Renal cortex interstitium (tissue), 11 donors: Measurements from ENCODE around the gene TSPAN9. TPM values are rescaled to one million over a fixed set of nuclear protein-coding genes. Genes with fewer than 3 reads are reported as not detected.

ENCODE experiments used
- DNase-seq, 11 donors: peaks; one replicate each; pipeline ENCODE4 v3.0.0-alpha.2; 2013; ENCODE audit warnings: low read depth in 9 of 11, low spot score in 4 of 11; ENCODE audit errors: extremely low read depth in 1 of 11
- polyA plus RNA-seq, 3 donors: library from polyadenylated mRNA; unstranded; fragments of 120-200 nt; gene quantifications; one replicate each; pipeline ENCODE4 v1.2.1, GENCODE V29; 2013; ENCODE audit not compliant: insufficient read length in 3 of 3

TSPAN9 gene
- polyA plus RNA-seq, 3 donors, result 78.2 to 90.6 (median 83.2) TPM

DNA sequence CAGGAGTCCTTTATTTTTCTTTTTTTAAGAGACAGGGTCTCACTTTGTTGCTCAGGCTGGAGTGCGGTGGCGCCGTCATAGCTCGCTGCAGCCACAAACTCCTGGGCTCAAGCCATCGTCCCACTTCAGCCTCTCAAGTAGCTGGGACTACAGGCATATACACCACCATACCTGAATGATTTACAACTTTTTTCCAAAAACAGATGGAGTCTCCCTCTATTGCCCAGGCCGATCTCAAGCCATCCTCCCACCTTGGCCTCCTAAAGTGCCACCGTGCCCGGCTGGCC is 205.1 kb downstream of the TSPAN9 start:
- no peak for DNase-seq

DNA sequence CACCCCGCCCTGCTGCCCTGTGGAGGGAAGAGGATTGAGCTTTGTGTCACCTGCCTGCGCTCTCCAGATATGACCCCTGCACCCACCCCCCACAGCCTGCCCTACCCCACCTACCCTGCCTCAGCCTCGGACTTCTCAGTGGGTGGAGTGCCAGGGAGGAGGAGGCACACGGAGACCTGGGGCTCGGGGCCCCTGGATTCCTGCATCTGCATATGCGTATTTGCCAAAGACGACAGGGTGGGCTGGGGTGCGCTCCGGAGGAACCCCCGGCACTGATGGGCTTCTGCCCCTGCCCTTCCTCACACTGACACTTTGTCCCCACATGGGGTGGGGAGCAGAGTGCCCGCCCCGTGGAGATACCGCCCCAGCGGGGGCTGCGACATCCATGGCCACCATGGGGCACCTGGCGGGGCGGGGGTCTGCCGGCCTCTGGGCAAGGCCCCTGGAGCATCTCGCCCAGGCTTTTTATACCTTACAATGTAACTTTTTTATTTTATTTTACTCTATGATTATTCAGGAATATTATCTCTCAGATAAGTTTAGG is 206.0 kb downstream of the TSPAN9 start:
- DNase-seq, result no peak

DNA sequence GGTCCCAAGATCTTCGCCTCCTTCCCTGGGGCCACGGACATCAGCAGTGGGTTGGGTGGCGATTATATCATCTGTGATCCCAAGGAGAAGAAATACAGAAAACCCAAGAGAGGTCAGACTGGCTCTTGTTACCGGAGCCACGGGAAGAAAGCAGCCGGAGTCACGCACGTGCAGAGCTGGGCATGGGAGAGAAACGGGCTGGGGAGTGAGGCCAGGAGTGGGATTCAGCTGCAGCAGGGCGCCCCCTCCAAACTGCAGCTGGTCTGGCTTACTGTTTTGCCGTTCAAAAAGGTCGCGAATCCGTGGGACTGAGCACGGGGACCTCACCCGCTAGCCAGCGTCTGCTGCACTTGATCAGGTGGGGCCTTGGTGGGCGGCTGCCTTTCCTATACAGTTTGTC is 207.2 kb downstream of the TSPAN9 start:
- no peak for DNase-seq

DNA sequence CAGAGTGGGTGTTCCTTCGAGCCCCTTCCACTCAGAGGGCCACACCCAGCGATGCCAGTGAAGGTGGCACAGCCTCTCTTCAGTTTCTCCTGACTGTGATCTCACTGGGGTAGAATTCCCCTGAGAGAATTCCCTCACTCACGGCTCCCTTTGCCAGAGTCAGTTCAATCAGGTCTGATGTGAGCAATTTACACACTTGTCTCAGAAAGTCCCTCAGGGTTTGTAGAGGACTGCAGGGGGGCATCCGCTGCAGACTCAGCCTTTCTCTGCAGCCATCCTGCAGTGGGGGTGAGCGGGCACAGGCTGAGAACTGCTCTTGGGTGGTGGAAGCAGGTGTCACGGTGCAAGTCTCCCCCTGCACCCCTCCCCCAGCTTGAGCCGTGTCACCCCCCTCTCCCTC is 208.4 kb downstream of the TSPAN9 start:
- DNase-seq, result no peak

DNA sequence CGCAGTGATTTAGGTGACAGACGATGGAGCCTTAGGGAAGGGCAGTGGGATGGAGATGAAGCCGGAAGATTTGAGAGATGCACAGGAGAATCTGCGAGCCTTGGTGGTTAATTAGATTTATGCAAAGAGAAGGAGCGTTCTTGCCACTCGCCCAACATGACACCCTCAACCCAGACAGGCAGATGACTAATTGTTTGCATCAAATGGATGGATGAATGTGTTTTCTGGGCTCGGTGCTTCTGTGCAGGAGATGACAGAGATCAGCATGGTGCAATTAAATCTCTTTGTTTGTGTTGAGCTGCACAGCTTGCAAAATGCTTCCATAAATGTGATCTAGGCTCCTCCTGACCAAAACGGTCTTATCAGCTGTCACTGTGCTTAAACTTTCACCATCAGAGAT is 211.5 kb downstream of the TSPAN9 start:
- DNase-seq, result no peak

DNA sequence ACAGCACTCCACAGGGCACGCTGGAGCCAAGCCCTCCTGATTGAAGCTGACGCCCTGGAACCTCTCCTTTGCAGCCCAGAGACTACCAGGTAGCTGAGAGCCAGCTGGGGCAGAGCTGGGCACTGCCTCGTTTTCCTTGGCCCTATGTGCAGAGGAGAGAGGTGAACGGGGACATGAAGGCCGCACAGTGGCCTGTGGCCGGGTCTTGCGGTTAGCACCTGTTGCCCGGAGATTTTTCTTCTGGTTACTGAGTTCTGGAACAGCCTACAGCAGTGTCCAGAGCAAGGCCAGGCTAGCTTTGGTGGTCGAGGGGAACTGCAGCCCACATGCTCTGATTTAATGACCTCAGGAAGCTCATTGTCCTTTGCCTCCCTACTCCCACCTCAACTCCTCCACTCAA is 212.5 kb downstream of the TSPAN9 start:
- no peak for DNase-seq

DNA sequence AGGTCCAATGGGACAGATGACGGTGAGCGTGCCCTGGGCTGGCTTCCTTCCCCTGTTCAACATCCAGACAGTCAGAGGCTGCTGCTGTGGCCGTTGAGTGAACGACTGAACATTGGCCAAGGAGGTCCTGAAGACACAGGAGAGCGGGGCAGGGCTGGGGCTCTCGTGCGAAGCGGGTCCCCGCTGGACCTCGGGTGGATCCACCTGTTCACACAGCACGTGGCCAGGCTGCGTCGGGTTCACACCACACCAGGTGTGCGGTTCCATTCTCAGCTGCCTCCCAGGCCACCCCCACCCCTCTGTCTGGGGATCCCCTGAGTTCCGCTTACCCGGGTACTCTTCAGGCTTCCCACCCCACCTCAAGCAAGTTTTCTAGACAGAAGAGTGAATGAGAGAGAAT is 214.8 kb downstream of the TSPAN9 start:
- DNase-seq, result no peak

DNA sequence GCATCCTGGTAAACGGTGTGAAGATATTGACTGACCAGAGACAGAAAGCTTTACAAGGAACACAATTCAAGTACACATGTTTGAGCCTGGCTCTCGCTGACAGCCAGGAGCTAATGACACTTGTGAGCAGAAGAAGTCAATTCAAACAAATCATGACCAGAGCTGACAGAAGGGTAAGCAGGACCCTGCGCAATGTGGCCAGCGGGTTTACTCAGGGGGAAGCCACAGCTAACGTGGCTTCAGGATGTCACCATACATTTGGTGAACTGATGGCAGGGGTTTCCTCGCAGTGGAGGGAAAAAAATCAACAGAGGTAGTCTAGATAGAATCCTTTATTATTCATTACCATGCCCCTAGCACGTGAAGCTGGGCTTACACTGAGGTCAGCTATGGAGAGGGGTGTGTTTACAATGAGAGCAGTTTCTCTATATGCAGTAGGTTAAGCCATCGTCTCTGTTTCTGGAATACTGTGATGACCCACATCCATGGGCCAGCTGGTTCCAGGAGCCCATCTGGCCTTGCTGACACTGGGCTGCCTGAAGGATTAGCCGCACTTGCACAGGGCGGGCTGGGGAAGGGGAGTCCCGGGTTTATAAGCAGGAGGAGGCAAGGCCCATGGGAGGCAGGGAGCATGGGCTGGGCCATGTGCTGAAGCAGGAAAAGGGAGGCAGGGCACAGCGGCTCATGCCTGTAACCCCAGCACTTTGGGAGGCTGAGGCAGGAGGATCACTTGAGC is 215.7 kb downstream of the TSPAN9 start:
- DNase-seq, result no peak

DNA sequence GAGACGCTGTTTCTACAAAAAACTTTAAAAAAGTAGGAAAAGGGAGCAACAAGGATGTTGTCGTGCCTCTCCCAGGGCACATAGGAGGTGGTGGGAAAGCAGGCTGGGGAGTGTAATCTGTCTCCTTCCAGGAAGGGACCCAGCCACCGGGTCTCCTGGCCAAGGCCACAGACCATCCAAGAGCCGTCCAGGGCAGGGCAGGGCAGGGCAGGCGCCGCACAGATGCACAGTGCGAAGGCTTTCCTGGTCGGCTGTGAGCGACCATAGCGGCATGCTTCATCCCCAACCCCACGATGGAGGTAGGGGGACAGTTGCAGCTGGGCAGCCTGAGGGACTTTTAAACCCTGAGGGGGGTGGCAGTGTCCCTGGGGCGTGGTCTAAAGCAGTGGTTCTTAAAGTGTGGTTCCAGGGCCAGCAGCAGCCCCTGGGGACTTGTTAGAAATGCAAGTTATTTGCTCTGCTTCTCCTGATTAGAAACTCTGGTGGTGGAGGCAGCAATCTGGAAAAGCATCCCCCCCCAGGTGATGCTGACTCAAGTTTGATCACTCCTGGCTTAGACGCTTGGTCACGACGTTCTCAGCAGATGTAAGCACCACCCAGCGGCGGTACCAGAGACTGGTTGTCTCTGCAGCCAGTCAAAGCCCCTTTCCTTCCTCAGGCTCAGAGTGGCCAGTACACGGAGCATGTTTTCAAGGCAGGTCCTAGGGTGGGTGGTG is 216.4 kb downstream of the TSPAN9 start:
- no peak for DNase-seq

DNA sequence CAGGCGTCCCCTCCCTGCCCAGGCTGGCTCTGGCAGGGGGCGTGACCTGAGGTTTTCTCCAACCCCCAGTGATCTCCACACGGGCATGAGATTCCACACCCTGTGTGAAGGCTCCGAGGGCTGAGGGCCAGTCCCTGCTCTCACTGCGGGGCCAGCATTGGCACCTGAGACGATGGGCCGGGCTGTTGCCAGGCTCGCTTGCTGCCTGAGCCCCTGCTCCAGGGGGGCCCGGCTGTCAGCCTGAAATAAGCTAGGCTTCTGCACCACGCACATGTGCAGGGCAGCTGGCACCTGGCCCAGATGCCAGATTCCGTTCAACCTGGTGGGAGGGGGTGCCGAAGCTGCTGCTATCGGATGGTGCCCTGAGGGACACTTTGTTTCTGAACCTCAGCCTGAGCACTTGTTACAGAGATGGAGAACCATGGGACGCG is 217.3 kb downstream of the TSPAN9 start:
- no peak for DNase-seq

DNA sequence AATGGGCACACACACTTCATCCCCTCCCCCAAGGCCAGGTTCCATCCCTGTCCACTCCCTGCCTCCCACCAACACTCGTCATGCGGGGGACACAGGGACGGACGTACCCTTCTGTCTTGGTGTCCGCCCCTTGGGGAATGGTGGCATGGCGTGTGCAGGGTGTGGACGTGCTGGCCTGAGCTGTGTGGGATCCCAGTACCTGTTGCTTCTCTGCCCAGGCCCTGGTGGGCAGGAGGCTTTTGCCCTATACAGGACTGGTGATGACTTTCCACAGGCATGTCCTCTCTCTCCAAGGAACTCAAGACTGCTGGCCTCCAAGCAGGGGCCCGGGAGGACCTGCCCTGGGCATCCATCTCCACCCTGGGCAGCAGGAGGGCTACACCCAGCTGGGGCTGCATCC is 218.0 kb downstream of the TSPAN9 start:
- DNase-seq, result no peak

DNA sequence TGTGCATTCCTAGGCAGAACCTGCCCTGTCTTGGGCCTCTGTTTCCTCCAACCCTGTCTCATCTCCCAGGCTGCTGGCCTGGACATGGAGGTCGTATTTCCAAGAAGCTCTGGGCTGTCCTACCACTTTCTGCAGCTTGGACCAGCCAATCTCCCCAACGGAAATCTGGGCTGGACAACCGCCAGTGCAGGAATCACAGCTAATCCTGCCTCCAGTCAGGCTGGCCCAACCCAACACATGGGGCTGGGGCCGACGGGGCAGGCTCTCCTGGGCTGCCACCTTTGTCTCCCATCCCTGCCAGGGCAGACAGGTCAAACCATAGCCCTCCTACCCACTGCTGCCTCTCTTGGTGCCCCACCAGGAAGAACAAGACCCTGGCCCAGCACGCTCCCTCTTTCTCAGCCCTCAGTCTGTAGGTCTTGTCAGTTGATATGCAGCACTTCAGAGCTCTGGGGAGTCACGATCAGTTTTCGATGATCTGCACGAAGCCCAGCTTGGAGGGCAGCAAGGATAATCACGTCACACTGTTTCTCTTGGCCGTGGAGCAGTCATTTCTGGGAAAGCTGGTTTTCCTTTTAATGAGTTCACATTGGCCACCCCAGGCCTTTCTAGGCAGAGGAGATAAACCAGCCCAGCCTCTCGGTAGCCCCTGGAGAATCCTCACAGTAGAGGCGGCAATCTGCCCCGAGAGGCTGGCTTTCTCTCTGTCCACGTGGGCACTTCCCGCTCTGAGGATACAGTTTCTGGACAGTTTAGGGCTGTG is 218.6 kb downstream of the TSPAN9 start:
- no peak for DNase-seq

DNA sequence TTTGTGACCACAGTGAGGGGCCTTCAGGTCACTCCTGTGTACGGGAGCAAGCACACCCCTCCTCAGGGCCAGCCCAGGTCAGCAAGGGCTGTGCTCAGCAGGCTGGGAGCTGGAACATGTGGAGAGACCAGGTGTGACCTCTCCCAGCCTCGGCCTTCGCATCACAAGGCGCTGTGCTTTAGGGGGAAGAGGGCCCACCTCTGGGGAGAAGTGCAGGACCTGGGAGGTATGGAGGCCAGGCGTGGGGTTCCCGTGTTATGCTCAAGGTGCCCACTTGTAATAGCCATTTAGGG is 219.2 kb downstream of the TSPAN9 start:
- no peak for DNase-seq

DNA sequence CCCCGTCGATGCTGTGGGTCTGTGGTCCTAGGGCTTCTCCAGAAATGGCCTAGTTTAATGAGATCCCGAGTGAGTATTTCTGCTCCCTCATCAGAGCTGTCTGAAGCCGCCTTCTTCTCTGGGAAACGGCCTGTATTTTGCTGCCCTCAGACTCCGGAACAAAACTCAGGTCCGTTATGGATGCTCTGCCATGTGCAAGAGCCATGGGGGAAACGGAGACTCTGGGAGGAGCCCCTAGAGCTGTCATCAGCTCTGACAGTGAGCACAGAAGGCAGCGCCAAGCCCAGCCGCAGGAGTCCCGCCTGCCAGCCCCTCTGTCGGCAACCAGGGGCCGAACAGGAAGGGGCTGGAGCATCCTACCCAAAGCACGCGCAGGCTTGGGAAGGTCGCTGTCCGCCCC is 221.4 kb downstream of the TSPAN9 start:
- no peak for DNase-seq

DNA sequence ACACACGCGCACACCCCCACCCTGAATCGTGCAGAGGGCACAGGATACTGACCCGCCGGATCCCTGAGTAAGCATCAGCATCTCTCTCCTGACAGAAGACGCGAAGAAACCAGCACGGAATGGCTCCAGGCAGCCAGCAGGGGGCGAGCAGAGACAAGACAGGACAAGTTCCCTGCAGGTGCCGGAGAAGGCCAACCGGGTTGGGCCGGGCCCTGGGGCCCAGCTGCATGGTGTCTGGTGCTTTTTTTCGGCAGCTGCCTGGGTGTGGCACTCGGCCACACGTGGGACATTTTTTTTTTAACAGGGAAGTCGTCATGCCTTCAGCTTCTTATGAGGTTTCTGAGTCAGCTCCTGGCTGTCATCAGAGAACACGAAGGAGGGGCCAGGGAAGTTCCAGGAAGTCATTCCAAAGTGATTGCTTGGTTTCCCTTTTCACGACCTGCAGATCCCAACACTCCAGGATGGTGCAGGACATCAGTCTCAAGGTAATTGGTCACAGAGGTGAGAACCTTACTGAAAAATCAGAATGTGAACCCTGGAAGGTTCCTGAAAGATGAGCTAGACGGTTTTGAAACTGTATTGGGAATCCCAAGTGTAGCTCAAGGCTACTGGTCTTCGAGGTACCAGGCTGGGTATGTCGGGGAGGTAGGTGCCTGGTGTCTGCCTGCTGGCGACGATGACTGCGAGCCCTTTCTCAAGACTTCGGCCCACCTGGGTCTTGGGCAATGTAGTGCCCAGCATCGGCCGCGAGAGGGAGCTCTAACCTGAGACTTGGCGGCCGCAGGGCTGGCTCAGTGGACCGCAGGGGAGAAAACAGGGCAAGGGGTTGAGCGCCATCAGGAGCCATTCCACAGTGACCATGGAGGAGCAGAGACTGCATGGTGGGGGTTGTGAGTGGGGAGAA is 223.0 kb downstream of the TSPAN9 start:
- DNase-seq, result peak in 8 of 11 donors; percentile 47 to 77 (median 60)

DNA sequence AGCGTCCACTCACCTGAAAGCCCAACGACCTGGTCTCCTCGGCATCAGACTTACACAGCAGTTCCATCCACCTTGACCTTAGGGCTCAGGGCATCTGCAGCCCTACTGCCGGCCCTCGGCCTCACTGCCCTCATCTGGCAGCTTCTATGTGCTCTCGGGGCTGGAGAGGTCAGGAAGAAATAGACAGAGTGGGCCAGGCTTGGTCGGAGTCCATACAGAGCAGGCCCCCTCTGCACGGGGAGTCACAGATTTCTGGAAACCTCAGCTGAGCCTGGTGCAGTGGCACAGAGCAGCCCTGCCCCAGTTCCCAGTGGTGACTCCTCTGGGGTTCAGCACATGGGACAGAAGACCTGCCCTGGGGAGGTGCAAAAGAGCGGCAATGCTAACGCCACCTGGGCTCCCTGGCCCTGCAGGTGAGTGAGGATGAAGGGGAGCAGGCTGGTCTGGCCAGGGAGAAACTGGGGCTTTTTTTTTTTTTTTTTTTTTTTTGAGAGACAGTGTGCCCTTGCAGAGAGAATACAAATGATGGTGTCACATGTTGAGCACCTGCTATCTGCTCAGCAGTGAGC is 223.7 kb downstream of the TSPAN9 start:
- DNase-seq, result no peak

DNA sequence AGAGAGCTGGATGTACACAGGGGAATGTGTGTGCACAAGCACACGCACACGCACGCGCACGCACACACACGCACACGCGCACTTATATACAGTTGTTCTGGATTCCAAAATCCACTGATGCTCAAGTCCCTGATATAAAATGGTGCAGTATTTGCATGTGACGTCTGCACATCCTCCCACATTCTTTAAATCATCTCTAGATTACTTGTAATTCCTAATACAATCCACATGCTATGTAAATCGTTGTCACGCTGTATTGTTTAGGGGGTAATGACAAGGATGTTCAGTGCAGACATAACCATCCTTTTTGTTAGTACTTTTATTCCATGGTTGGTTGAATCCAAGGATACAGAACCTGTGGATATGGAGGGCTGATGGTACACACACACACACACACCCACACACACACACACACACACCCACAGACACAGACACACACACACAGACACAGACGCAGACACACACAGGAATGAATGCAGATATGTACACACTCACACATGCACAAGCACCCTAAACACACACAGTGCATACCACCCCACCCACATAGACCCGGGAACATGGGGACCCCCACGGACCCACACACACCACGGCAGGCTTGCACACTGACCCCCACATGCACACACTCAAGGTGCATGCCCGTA is 225.3 kb downstream of the TSPAN9 start:
- no peak for DNase-seq

DNA sequence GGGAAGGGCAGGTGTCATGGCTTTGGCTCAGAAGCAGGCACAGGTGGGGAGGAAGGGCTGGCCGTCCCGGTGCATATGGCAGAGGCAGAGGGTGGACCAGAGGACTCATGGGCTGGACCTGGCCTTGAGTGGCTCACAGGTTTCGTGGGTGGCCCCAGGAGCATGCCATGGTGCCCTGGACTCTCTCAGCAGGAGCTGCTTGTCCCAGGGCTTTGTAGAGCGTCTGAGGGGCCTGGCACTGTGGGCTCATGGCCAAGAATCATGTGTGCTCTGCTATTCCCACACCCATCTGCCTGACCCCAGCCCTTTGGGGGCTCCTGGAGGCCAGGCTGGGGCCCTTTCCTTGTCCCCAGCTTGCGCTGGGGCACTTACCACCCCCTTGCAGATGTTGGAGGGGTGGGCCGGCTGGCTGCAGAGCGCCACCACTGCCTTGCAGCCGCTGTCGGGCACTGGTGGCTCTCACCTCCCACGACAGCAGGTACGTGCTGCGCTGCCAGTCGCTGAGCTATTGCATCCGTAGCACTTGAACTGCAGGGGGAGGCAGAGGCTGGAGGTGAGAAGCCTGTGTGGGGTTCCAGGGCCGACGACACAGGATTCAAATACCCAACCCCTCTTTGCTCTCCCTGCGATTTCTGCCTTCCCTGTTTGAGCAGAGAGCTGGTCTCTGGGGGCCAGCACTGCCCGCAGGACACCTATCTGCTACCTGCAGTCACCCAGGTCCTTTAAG is 226.4 kb downstream of the TSPAN9 start:
- DNase-seq, result peak in 1 of 11 donors; percentile 46
